Stomach smooth muscle (tissue), 2 donors: ENCODE results near the gene PCBD2.
"Not testable (repeated sequence)": the region's sequence is repeated elsewhere in the genome, so short reads cannot be mapped to it uniquely, and the experiment has no call there.

ENCODE experiments used
- H3K27ac ChIP-seq: one replicate; pipeline ENCODE4 v1.7.0; 2013; ENCODE audit warnings: mild to moderate bottlenecking, low read length, inconsistent platforms
- H3K27me3 ChIP-seq, 2 donors: one replicate each; pipeline ENCODE4 v1.7.0; 2013; ENCODE audit warnings: low read length in 2 of 2; ENCODE audit not compliant: insufficient read depth in 2 of 2, control insufficient read depth in 1 of 2
- H3K36me3 ChIP-seq, 2 donors: one replicate each; pipeline ENCODE4 v1.7.0; 2013; ENCODE audit warnings: low read length in 2 of 2; ENCODE audit not compliant: control insufficient read depth in 2 of 2, insufficient read depth in 2 of 2
- H3K4me1 ChIP-seq: one replicate; pipeline ENCODE4 v1.7.0; 2013; ENCODE audit warnings: low read length; ENCODE audit not compliant: control insufficient read depth, insufficient read depth
- H3K4me3 ChIP-seq, 2 donors: one replicate each; pipeline ENCODE4 v1.7.0; 2013; ENCODE audit warnings: low read length in 2 of 2
- H3K9ac ChIP-seq, 2 donors: one replicate each; pipeline ENCODE4 v1.7.0; 2013; ENCODE audit warnings: low read length in 2 of 2, mild to moderate bottlenecking in 1 of 2
- H3K9me3 ChIP-seq, 2 donors: one replicate each; pipeline ENCODE4 v1.7.0; 2013; ENCODE audit warnings: low read length in 2 of 2; ENCODE audit not compliant: control insufficient read depth in 2 of 2
- donor health status: healthy.
- donor health status: Pancreatic carcinoma.

PCBD2 gene

DNA sequence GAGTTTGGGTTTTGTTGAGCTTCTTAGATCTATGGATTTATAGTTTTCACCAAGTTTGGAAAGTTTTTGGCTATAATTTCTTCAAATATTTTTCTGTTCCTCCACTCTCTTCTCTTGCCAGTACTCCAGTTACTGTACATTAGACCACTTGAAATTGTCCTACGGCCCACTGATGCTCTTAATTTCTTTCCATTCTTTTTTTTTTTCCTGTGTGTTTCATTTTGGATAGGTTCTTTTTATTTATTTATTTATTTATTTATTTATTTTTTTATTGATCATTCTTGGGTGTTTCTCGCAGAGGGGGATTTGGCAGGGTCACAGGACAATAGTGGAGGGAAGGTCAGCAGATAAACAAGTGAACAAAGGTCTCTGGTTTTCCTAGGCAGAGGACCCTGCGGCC, 24.0 kb upstream of the PCBD2 start:
- H3K27ac ChIP-seq, H3K9me3 ChIP-seq: not testable (repeated sequence)

DNA sequence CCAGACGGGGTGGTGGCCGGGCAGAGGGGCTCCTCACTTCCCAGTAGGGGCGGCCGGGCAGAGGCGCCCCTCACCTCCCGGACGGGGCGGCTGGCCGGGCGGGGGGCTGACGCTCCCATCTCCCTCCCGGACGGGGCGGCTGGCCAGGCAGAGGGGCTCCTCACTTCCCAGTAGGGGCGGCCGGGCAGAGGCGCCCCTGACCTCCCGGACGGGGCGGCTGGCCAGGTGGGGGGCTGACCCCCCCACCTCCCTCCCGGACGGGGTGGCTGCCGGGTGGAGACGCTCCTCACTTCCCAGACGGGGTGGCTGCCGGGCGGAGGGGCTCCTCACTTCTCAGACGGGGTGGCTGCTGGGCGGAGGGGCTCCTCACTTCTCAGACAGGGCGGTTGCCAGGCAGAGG, 23.2 kb upstream of the PCBD2 start:
- H3K4me3 ChIP-seq, H3K36me3 ChIP-seq, H3K27ac ChIP-seq, H3K9ac ChIP-seq, H3K4me1 ChIP-seq, H3K27me3 ChIP-seq, H3K9me3 ChIP-seq: not testable (repeated sequence)

More for the DNA sequence above, 24.0 kb upstream of the PCBD2 start:
- not testable (repeated sequence) for H3K27me3 ChIP-seq, H3K4me1 ChIP-seq, H3K4me3 ChIP-seq, H3K9ac ChIP-seq, H3K36me3 ChIP-seq

GRCh38 chr5:134887593-134888159, 17.3 kb upstream of the PCBD2 start:
- Histone ChIP-seq H3K4me3 (no peak overlapping the region), H3K4me1 (peaks cover 4% of the 10 kb centered on the region), H3K9me3 (no peaks in the 10 kb centered on the region), H3K36me3 (peaks cover 6 to 18% of the 10 kb centered on the region in 2 donors), H3K27ac (no peak overlapping the region), H3K27me3 (no peaks in the 10 kb centered on the region), H3K9ac (no peak overlapping the region)

DNA sequence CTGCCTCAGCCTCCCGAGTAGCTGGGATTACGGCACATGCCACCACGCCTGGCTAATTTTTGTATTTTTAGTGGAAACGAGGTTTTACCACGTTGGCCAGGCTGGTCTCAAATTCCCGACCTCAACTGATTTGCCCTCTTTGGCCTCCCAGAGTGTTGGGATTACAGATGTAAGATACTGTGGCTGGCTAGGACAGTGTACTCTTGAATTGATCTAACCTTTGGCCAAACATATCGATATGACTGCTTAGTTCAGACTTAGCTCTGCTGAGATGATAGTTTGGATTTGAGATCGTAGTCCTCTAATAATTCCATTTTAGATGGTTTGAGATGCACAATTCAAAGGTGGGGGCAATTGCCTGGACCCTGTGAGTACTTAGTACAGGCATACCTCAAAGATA, 15.6 kb upstream of the PCBD2 start:
- no peaks in the 10 kb centered on the region for H3K27me3 ChIP-seq
- H3K4me1 ChIP-seq, result peaks cover 4% of the 10 kb centered on the region
- H3K4me3 ChIP-seq, result no peak overlapping the region

GRCh38 chr5:134891473-134891872, 13.5 kb upstream of the PCBD2 start:
- Histone ChIP-seq H3K27ac (no peak overlapping the region), H3K4me1 (peaks cover under 1% of the 10 kb centered on the region), H3K4me3 (no peak overlapping the region), H3K9ac (no peak overlapping the region), H3K36me3 (peaks cover 12 to 25% of the 10 kb centered on the region in 2 donors), H3K9me3 (no peaks in the 10 kb centered on the region), H3K27me3 (no peaks in the 10 kb centered on the region)

More for the DNA sequence above, 15.6 kb upstream of the PCBD2 start:
- H3K9ac ChIP-seq, result no peak overlapping the region
- H3K27ac ChIP-seq, result no peak overlapping the region
- no peaks in the 10 kb centered on the region for H3K9me3 ChIP-seq
- peaks cover 10 to 25% of the 10 kb centered on the region in 2 donors for H3K36me3 ChIP-seq

DNA sequence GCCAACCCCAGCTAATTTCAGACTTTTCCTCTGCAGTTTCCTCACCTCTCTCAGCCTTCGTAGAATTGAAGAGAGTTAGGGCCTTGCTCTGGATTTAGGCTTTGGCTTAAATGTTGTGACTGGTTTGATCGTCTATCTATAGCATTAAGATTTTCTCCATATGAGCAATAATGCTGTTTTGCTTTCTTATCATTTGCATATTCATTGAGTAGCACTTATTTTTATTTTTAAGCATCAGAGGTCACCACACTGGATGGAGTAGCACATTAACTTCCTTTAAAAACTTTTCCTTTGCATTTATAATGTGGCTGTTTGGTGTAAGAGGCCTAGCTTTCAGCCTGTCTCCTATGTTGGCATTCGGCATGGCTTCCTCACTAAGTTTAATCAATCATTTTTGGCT, 12.6 kb upstream of the PCBD2 start:
- no peaks in the 10 kb centered on the region for H3K9me3 ChIP-seq

DNA sequence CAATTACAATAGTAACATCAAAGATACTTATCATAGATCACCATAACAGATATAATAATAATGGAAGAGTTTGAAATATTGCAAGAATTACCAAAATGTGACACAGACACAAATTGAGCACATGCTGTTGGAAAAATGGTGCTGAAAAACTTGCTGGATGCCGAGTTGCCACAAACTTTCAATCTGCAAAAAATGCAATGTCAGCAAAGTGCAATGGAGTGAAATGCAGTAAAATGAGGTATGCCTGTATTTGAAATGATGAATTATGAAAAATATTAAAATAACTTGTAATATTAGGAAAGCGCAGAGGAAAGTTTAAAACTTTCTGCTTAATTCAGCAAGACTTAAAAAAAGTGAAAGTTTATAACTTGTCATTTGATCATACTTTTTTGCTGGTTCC, 12.0 kb upstream of the PCBD2 start:
- Histone ChIP-seq H3K9me3 (no peaks in the 10 kb centered on the region), H3K27ac (no peak overlapping the region), H3K4me1 (no peaks in the 10 kb centered on the region), H3K27me3 (no peaks in the 10 kb centered on the region), H3K9ac (no peak overlapping the region), H3K36me3 (peaks cover 14 to 25% of the 10 kb centered on the region in 2 donors), H3K4me3 (no peak overlapping the region)

More for the DNA sequence above, 12.6 kb upstream of the PCBD2 start:
- Histone ChIP-seq H3K4me3 (no peak overlapping the region), H3K36me3 (peaks cover 12 to 25% of the 10 kb centered on the region in 2 donors), H3K9ac (no peak overlapping the region), H3K27me3 (no peaks in the 10 kb centered on the region), H3K4me1 (no peaks in the 10 kb centered on the region), H3K27ac (no peak overlapping the region)

- H3K27me3 ChIP-seq, result no peaks in the 10 kb centered on the region
- peaks cover 10 to 19% of the 10 kb centered on the region in 2 donors for H3K36me3 ChIP-seq
- no peaks in the 10 kb centered on the region for H3K4me1 ChIP-seq
- no peak overlapping the region for H3K9ac ChIP-seq
- no peaks in the 10 kb centered on the region for H3K9me3 ChIP-seq
- no peak overlapping the region for H3K27ac ChIP-seq
- no peak overlapping the region for H3K4me3 ChIP-seq
Observed at GRCh38 chr5:134893748-134894505, 11.0 kb upstream of the PCBD2 start.

GRCh38 chr5:134902071-134902801, 2.7 kb upstream of the PCBD2 start:
- H3K9ac ChIP-seq, result no peak overlapping the region
- H3K9me3 ChIP-seq, result no peaks in the 10 kb centered on the region
- H3K4me1 ChIP-seq, result no peaks in the 10 kb centered on the region
- no peak overlapping the region for H3K4me3 ChIP-seq
- H3K36me3 ChIP-seq, result peaks cover 2 to 4% of the 10 kb centered on the region in 2 donors
- no peak overlapping the region for H3K27ac ChIP-seq
- no peaks in the 10 kb centered on the region for H3K27me3 ChIP-seq

GRCh38 chr5:134905246-134905996, 490 bp downstream of the PCBD2 start:
- H3K4me1 ChIP-seq, result no peaks in the 10 kb centered on the region
- peak overlapping the region; percentile 93 for H3K27ac ChIP-seq
- H3K4me3 ChIP-seq, result peak overlapping the region; percentile 86 to 87
- no peaks in the 10 kb centered on the region for H3K9me3 ChIP-seq
- no peaks in the 10 kb centered on the region for H3K27me3 ChIP-seq
- H3K9ac ChIP-seq, result peak overlapping the region; percentile 80 to 84
- peaks cover 3 to 8% of the 10 kb centered on the region in 2 donors for H3K36me3 ChIP-seq
